DOHH2 (cell line): ENCODE results near the gene EPAS1.

ENCODE experiments used
- H3F3A ChIP-seq: fragments of 200-600 bp; sonication (generic), shearing (Covaris generic); 2 replicates; pipeline ENCODE4 v1.6.0; 2016; ENCODE audit warnings: antibody characterized with exemption, mild to moderate bottlenecking; ENCODE audit not compliant: control insufficient read depth, insufficient read depth
- H3K27ac ChIP-seq: fragments of 200-600 bp; sonication (generic); 2 replicates; pipeline ENCODE4 v1.5.1; 2014; ENCODE audit warnings: low read depth, mild to moderate bottlenecking, low read length, moderate library complexity
- H3K27me3 ChIP-seq: fragments of 200-600 bp; sonication (generic); 2 replicates; pipeline ENCODE4 v1.6.1; 2014; ENCODE audit warnings: mild to moderate bottlenecking, low read length, mixed read lengths; ENCODE audit not compliant: control insufficient read depth
- H3K36me3 ChIP-seq: fragments of 200-600 bp; sonication (generic); 2 replicates; pipeline ENCODE4 v1.6.1; 2014; ENCODE audit warnings: mild to moderate bottlenecking, low read length, moderate library complexity, mixed read lengths; ENCODE audit not compliant: control insufficient read depth
- H3K4me1 ChIP-seq: fragments of 200-600 bp; sonication (generic); 2 replicates; pipeline ENCODE4 v1.6.1; 2014; ENCODE audit warnings: mild to moderate bottlenecking, low read length, mixed read lengths; ENCODE audit not compliant: control insufficient read depth
- H3K4me2 ChIP-seq: fragments of 200-600 bp; sonication (generic); 2 replicates; pipeline ENCODE4 v1.6.0; 2014; ENCODE audit warnings: mild to moderate bottlenecking, low read length, moderate library complexity
- H3K4me3 ChIP-seq: fragments of 200-600 bp; sonication (generic); 2 replicates; pipeline ENCODE4 v1.5.1; 2014; ENCODE audit warnings: mild to moderate bottlenecking, low read length, mixed read lengths
- H3K79me2 ChIP-seq: fragments of 200-600 bp; sonication (generic); 2 replicates; pipeline ENCODE4 v1.6.1; 2014; ENCODE audit warnings: mild to moderate bottlenecking, low read length, mixed read lengths; ENCODE audit not compliant: control insufficient read depth
- H3K9me2 ChIP-seq: fragments of 200-600 bp; sonication (generic); replicated peaks from 2 replicates; pipeline ENCODE4 v1.6.1; 2014; ENCODE audit warnings: mild to moderate bottlenecking, low read length, mixed read lengths; ENCODE audit not compliant: control insufficient read depth
- H3K9me3 ChIP-seq: fragments of 200-600 bp; sonication (generic); 2 replicates; pipeline ENCODE4 v1.6.1; 2014; ENCODE audit warnings: antibody characterized with exemption, low read length, mixed read lengths; ENCODE audit not compliant: control insufficient read depth, insufficient read depth
- H4K20me1 ChIP-seq: fragments of 200-600 bp; sonication (generic); 2 replicates; pipeline ENCODE4 v1.6.0; 2014; ENCODE audit warnings: low read depth, mild to moderate bottlenecking, antibody characterized with exemption, low read length, moderate library complexity; ENCODE audit not compliant: control insufficient read depth, insufficient read depth
- EZH2phosphoT487 ChIP-seq: fragments of 200-600 bp; sonication (generic); IDR thresholded peaks from 2 replicates; pipeline ENCODE4 v1.6.1; 2017; ENCODE audit warnings: borderline replicate concordance, mild to moderate bottlenecking, antibody characterized with exemption, low read length, moderate library complexity, mixed read lengths
- TF ChIP-seq, protein P1 (sequence below): fragments of 200-600 bp; sonication (generic); IDR thresholded peaks from one replicate; pipeline ENCODE4 v1.5.1; 2014; ENCODE audit warnings: antibody characterized with exemption, mild to moderate bottlenecking, low read depth, low read length; ENCODE audit not compliant: poor library complexity, severe bottlenecking

EPAS1 gene

DNA sequence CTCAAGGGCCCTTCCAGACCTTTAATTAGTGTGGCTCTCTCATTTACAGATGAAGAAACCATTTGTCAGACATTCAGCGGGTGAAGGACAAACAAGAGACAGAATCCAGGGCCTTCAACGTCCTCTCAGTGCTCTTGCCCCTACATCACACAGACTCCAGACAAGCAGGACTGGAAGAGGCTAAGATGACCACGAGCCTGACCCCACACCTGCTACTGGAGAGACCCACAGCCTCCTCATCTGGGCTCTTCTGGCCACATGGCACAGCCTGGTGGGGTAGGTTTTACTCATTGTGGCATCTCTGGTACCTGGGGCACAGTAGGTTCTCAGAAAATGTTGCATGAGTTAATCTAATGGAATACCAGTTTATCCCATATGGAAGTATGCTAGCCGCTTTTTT, 112.5 kb downstream of the EPAS1 start:
- Histone ChIP-seq H4K20me1 (no peaks in the 10 kb centered on the region), H3K9me3 (no peaks in the 10 kb centered on the region), H3K27ac (no peak overlapping the region), H3F3A (no peaks in the 10 kb centered on the region), H3K79me2 (no peaks in the 10 kb centered on the region), H3K4me1 (no peaks in the 10 kb centered on the region), H3K4me2 (no peak overlapping the region), H3K27me3 (no peaks in the 10 kb centered on the region), H3K4me3 (no peak overlapping the region), H3K36me3 (no peaks in the 10 kb centered on the region), H3K9me2 (no peaks in the 10 kb centered on the region)
- no peak for TF ChIP-seq EZH2phosphoT487
- TF ChIP-seq, protein P1, sequence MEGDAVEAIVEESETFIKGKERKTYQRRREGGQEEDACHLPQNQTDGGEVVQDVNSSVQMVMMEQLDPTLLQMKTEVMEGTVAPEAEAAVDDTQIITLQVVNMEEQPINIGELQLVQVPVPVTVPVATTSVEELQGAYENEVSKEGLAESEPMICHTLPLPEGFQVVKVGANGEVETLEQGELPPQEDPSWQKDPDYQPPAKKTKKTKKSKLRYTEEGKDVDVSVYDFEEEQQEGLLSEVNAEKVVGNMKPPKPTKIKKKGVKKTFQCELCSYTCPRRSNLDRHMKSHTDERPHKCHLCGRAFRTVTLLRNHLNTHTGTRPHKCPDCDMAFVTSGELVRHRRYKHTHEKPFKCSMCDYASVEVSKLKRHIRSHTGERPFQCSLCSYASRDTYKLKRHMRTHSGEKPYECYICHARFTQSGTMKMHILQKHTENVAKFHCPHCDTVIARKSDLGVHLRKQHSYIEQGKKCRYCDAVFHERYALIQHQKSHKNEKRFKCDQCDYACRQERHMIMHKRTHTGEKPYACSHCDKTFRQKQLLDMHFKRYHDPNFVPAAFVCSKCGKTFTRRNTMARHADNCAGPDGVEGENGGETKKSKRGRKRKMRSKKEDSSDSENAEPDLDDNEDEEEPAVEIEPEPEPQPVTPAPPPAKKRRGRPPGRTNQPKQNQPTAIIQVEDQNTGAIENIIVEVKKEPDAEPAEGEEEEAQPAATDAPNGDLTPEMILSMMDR, result no peak

DNA sequence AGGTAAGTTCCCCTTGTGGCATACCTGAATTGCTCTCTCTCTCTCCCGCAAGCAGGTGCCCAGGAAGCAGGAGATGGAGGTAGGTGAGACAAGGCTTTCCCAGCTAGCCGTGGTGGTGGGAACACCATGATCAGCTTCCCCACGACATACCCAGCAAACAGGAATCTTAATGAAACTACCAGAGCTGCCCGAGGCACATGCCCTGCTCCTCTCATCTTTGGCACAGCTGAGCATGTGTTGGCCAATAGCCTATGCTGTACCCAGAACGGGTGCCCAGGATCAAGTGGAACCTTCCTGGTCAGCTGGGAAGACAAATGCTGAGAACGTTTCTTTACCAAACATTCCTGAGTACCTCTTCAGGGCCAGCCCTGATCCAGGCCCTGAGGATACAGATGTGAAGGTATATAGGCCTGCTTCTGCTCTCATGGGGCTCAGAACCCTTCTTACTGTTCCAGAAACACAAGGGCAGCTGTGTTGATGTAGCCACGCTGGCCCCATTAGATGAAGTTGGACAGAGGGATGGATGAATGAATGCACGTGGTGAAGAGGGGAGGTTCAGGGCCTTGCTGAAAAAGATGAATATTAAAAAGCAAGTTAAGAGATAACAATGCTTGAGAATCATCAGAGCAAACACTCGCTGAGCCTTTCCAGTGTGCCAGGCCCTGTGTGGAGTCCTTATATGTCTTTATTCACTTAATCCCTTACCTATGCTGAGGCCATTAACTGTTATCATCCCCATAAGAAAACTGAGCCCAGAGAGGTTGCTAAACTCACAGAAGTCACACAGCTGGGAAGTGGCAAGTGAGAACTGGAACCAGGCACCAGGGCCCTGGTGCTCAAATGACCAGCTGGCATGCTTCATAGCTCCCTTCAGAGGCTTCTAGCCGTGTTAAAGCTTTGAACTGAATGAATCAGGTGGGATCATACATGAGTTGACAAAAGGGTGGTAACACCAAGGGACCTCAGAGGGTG, 113.4 kb downstream of the EPAS1 start:
- Histone ChIP-seq H4K20me1 (no peaks in the 10 kb centered on the region), H3K9me3 (no peaks in the 10 kb centered on the region), H3K79me2 (no peaks in the 10 kb centered on the region), H3K4me2 (no peak overlapping the region), H3K36me3 (no peaks in the 10 kb centered on the region), H3F3A (no peaks in the 10 kb centered on the region), H3K27ac (no peak overlapping the region), H3K4me1 (no peaks in the 10 kb centered on the region), H3K9me2 (no peaks in the 10 kb centered on the region), H3K27me3 (no peaks in the 10 kb centered on the region), H3K4me3 (no peak overlapping the region)
- TF ChIP-seq, protein P1, result no peak
- TF ChIP-seq EZH2phosphoT487, result no peak

DNA sequence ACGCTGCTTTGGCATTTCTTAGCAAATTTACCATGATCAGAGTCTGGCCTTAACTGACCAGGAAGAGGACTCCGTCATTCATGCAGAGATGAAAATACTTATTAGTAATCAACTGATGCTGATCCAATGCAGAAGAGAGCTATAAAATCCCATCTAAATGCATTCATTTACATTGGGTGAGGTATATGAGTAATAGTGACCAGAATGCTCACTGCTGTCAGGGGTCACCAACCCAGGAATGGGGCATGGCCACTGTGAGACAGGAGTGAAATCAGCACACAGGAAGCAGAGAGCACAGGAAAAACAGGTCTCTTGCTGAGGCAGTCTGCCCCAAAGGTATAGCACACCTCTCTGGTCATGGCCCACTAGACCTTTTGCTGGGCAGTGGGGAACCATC, 114.0 kb downstream of the EPAS1 start:
- no peaks in the 10 kb centered on the region for H3K27me3 ChIP-seq
- no peaks in the 10 kb centered on the region for H3K36me3 ChIP-seq
- no peaks in the 10 kb centered on the region for H3K4me1 ChIP-seq
- no peak for TF ChIP-seq EZH2phosphoT487
- TF ChIP-seq, protein P1, result no peak
- no peaks in the 10 kb centered on the region for H4K20me1 ChIP-seq
- no peak overlapping the region for H3K4me2 ChIP-seq
- no peaks in the 10 kb centered on the region for H3F3A ChIP-seq
- H3K79me2 ChIP-seq, result no peaks in the 10 kb centered on the region
- no peak overlapping the region for H3K4me3 ChIP-seq
- no peak overlapping the region for H3K27ac ChIP-seq
- H3K9me3 ChIP-seq, result peaks cover under 1% of the 10 kb centered on the region; the same call in 1 of the 2 replicates
- no peaks in the 10 kb centered on the region for H3K9me2 ChIP-seq
